Glomerular visceral epithelial cell (primary cell): Measurements from ENCODE around the gene NTNG1.

Experiments
- DNase-seq: peaks from one replicate; pipeline ENCODE4 v3.0.0-alpha.2; 2016; ENCODE audit errors: extremely low spot score

Gene NTNG1

GRCh38 chr1:107501081-107501605 is 360.3 kb downstream of the NTNG1 start:
- no peak for DNase-seq

GRCh38 chr1:107510347-107510746 is 369.5 kb downstream of the NTNG1 start:
- DNase-seq = no peak

GRCh38 chr1:107512836-107513235 is 372.0 kb downstream of the NTNG1 start:
- DNase-seq = no peak

- DNase-seq = no peak
Observed at GRCh38 chr1:107514841-107515240, 374.0 kb downstream of the NTNG1 start.

GRCh38 chr1:107515702-107516101 is 374.9 kb downstream of the NTNG1 start:
- DNase-seq = no peak

GRCh38 chr1:107523061-107523460 is 382.2 kb downstream of the NTNG1 start:
- no peak for DNase-seq

- no peak for DNase-seq
Observed at GRCh38 chr1:107523736-107524135, 382.9 kb downstream of the NTNG1 start.

GRCh38 chr1:107524301-107524700 is 383.5 kb downstream of the NTNG1 start:
- DNase-seq = no peak

- no peak for DNase-seq
Observed at GRCh38 chr1:107525145-107525544, 384.3 kb downstream of the NTNG1 start.

- no peak for DNase-seq
Observed at GRCh38 chr1:107525961-107526360, 385.1 kb downstream of the NTNG1 start.

GRCh38 chr1:107526524-107527198 is 385.8 kb downstream of the NTNG1 start:
- no peak for DNase-seq

- peak; percentile 59 for DNase-seq
Observed at GRCh38 chr1:107529511-107530149, 388.8 kb downstream of the NTNG1 start.

- no peak for DNase-seq
Observed at GRCh38 chr1:107530543-107530942, 389.7 kb downstream of the NTNG1 start.

GRCh38 chr1:107531065-107531908 is 390.4 kb downstream of the NTNG1 start:
- no peak for DNase-seq

GRCh38 chr1:107532318-107532717 is 391.5 kb downstream of the NTNG1 start:
- DNase-seq = no peak
